Measurements from ENCODE around the gene EFNB3.

The EFNB3 gene

DNA sequence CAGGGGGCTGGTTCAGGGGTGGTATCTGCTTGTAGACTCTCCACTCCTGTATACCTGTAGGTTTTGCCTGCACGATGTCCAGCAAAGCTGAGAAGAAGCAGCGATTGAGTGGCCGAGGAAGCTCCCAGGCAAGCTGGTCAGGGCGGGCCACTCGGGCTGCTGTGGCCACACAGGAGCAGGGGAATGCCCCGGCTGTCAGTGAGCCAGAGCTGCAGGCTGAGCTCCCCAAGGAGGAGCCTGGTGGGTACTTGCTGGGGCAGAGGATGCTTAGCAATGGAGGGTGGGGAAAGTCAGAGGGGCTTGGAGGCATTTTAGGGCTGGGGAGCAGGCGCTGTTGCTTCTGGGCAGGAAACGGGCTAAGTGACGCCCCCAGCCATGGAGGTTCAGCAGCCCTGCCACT, 14.7 kb downstream of the EFNB3 start:
- DNase-seq, result no peak

DNA sequence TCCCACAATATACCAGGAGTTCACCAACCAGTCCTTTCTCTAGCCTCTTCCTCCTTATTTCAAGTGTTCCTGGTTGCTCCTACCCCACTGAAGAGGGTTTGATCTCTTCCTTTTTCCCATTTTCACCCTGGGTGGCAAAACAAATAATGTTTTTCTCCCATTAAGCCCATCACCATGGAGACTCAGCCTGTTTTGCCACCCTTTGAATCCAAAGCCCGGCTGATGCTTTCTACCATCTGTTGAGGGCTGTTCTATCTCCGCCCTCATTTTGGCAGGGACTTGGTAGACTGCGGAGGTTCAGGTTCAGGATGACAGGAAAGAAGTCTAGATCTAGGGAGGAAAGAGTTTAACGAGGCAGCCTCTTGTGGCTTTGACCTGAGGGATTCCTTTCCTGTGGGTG, 15.1 kb downstream of the EFNB3 start:
- no peak for DNase-seq

DNA sequence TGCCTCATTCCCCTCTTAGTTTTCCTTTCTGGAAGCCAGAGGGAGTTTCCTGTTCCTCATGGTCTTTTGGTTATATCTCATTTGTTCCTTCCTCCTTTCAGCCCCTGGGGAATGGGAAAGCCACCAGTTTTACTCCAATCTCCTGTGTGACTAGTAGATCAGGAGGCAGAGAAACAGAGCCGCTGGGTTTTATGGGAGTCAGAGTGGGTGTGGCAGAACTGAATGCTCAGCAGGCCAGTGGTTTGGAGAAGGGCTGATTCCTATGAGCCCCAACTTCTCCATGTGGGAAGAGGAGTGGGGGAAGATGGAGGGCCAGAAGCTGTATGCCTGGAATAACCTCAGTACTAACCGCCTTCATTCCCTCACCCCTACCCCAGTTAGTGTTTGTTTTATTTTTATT, 16.6 kb downstream of the EFNB3 start:
- peak in 1 of 2 experiments; percentile 1 for DNase-seq

DNA sequence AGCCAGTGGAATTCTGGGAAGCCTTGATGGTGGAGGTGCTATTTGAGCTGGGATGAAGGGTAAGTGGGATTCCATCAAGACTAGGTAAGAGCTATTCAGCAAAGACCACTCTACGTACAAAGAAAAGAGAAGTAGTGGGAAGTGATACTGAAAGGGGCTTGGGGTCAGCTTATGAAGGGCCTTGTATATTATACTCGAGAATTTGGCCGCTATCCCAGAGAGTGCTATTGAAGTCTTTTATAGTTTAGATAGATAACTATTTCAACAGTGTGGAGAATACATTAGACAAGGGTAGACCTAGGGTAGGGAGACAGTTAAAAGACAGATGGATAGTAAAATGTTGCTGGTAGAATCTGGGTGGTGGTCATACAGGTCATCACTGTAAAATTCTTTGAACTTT, 22.9 kb downstream of the EFNB3 start:
- DNase-seq, result no peak

DNA sequence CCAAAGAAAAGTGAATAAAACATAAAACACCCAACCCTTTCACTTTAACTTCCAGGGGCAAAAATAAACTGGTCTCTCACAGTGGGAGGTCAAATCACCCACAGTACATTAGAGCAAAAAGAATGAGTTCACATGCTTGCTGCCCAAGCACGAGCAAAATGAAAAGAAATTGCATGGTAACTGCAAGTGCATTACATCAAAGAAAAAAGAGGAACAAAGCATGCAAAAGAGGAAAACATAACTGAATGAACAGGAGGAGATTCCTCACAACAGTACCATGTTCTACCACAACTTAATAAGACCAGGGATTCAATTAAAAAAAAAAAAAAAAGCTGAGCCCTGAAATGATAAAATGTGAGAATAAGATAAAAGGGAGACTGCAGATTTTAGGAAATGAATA, 24.8 kb downstream of the EFNB3 start:
- no peak for DNase-seq

DNA sequence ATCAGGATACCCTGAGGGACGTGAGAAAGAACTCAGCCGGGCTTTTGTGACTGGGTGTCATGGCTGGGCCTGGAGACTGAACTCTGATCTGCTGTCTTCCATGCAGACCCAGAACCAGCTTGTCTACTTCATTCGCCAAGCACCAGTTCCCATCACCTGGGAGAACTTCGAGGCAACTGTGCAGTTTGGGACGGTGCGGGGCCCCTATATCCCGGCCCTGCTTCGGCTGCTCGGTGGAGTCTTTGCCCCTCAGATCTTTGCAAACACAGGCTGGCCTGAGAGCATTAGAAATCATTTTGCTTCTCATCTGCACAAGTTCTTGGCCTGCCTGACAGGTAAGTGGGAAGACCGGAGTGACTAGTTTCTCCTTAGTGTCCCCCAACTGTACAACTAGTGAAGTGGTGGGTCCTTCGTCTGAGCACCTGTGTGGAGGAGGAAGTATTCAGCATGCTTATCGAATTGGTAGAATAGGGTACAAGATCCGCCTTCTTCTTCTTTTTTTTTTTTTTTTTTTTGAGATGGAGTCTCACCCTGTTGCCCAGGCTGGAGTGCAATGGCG, 28.1 kb downstream of the EFNB3 start:
- DNase-seq, result no peak

DNA sequence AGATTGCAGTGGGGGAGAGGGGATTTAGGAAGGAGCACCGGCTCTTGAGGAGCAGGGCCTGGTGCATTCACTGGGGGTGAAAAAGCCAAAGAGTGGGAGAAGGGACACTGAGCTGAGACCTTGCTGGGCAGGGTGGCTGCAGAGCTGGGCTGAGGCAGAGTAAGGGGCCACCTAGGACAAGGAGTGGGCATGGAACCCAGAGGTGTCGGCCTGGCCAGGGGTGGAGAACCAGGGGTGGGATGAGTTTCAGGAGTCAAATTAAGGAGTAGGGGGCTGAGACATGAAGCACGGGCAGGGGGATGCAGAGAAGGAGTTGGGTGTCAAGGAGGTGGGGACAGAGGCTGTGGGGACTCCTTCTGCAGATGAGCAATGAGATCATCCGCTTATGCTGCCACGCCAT, 32.6 kb downstream of the EFNB3 start:
- DNase-seq, result no peak

DNA sequence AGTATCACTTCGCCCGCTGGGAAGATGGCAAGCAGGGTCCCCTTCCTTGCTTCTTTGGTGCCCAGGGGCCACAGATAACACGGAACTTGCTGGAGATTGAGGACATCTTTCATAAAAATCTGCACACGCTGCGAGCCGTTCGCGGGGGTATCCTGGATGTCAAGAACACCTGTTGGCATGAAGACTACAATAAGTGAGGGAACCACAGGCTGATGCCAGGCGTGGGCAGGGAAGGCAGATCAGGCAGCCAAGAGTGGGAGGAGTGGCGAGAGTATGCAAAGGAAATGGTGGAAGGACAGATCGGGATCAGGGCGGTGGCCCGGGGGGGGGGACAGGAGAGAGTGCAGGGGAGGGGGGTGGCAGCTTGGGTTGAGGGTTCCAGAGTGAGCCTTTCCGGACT, 34.7 kb downstream of the EFNB3 start:
- no peak for DNase-seq

DNA sequence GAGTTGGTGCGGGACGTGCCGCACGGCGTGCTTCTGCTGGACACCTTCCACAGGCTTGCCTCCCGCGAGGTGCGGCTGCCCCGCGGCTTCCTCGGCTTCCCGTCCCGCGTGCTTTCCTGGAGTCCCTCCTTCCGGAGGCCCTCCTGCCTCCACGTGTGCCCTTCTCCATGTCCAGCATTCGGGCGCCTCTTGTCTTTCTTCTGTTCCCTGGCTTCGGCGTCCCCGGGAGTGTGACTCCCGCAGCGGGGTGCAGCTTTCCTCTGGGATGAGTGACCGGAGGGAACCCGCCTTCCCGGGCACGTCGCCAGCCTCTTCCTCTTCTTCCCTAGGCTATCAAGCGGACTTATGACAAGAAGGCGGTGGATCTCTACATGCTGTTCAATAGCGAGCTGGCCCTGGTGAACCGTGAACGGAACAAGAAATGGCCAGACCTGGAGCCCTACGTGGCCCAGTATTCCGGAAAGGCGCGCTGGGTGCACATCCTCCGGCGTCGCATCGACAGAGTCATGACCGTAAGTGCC, 35.5 kb downstream of the EFNB3 start:
- peak in 1 of 2 experiments; percentile 26 for DNase-seq

DNA sequence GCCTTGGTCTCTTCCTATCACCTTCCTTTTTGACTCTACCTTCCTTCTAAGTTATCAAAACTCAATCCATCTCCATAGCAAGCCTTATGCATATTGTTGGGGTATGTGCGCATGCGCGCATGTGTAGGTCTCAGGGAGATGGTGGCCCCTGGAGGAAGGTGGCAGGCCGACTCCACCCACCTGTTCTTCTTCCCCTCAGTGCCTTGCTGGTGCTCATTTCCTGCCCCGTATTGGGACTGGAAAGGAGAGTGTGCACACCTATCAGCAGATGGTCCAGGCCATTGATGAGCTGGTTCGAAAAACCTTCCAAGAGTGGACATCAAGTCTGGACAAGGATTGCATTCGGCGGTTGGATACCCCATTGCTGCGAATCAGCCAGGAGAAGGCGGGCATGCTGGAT, 37.7 kb downstream of the EFNB3 start:
- DNase-seq, result no peak

DNA sequence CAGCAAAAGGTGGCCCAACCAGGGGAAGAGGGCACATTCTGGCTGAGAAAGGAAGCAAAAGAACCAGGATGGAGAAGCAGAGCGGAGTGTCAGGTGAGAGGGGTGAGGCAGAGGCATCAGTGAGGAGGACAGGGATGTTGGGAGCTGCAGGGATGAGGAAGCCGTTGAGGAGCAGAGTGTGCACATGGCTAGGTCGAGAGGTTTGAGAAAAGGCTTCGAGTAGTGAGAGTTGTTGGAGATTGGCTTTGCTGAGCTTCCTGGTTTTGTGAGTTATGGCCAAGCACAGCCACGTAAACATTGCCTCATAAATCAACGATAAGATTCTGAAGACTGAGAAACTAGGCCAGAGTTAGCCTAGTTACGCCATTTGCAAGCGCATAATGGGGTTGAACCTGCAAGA, 39.4 kb downstream of the EFNB3 start:
- DNase-seq, result no peak

DNA sequence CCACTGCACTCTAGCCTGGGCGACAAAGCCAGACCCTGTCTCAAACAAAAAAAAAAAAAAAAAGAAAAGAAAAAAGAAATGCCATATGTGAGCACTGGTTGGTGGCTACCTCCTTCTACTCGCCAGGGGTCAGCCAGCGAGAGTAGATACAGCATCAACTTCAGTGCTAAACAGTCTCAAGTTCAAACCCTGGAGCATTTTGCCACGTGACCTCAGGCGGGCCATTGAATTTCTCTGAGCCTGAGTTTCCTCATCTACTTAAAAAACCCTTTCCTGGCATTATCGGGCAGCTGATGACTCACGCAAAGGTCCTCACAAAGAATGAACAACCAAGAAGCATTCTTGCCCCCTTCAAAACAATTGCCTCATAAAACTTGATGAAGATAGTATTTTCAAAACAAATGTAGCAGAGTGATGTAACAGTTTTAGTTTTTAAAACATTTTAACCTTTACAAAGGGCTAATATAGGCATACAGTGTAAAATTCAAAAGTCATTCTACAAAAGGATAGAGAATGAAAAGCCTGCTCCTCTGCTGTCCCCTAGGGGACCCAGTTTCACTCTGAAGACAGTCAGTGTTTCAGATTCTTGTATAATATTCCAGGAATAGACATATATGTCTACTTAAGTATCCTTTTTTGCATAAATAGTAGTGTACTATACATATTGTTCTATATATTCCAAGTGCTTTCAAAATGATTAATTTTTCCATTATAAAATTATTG, 40.9 kb downstream of the EFNB3 start:
- no peak for DNase-seq

DNA sequence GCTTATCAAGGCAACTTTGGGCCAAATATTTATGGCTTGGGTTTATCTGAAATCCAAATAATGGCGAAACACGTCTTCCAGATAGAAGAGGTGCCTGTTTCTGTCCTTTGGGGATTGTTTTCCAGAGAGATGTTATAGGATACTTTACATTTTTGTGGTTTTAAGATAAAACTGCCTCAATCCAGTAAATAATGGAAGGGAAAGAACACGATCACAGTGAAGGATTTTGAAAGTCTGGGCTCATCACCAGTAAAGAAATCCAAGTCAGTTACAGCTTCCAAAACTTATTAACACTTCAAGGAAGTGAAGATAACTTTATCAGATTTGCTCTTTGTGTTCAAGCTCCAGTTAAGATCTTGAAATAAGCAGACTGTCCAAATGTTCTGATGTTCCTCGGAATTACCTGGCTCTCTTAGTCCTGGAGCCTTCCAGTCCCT, 42.7 kb downstream of the EFNB3 start:
- DNase-seq, result no peak

DNA sequence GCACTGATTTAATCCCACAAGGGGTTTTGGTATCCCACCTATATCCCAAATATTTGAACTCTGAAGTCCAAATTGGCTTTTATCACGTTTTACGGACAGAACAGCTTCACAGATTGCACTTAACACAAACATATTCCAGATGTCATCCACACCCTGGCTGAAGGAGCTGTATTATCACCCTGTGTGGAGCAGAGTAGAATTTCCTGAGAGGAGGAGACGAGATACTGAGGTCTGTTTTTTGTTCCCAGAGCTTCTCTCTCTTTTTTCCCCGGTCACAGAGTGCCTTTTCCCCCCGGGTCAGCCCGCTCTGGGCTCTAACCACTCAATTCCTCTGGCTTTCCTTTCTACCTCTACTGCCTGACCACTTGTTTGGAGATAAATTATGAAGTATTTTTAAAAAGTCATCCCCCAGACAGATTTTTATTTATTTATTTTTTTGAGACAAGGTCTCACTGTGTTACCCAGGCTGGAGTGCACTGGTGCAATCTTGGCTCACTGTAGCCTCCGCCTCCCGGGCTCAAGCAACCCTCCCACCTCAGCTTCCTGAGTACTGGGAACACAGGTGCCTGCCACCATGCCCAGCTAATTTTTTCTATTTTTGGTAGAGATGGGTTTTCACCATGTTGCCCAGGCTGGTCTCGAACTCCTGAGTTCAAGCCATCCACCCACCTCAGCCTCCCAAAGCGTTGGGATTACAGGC, 43.2 kb downstream of the EFNB3 start:
- no peak for DNase-seq

DNA sequence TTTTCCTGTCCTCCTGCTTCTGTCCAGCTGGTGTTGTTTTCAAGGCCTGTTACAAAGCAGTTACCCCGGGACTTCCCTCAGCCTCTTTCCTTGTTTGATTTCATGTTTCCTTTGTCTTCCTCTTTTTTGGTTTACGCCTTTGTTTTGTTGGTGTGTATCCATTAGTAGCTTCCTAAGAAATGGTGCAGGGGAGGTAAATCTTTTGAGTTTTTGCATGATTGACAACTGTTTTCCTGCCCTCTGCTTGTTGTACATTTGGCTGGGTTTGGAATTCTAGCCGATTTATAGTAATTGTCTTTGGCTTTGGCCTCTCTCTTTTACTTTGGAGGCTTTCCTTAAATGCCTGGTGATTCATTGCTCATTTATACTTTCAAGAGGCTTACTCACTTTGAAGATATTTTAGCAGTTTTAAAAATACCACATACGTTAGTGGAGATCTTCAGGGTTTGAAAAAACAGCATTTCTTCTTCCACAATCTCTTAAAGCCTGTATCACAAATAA, 45.4 kb downstream of the EFNB3 start:
- no peak for DNase-seq

DNA sequence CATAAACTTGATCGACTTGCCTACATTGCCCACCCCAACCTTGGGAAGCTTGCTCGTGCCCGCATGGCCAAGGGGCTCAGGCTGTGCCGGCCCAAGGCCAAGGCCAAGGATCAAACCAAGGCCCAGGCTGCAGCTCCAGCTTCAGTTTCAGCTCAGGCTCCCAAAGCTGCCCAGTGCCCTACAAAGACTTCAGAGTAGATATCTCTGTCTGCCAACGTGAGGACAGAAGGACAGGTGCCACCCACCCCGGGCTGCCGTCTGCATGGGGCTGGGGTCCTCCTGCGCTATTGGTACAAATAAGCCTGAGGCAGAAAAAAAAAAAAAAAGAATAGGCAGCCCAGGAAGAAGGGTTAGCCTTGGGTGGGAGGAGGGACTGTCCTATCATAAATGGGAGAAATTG, 49.7 kb downstream of the EFNB3 start:
- no peak for DNase-seq

DNA sequence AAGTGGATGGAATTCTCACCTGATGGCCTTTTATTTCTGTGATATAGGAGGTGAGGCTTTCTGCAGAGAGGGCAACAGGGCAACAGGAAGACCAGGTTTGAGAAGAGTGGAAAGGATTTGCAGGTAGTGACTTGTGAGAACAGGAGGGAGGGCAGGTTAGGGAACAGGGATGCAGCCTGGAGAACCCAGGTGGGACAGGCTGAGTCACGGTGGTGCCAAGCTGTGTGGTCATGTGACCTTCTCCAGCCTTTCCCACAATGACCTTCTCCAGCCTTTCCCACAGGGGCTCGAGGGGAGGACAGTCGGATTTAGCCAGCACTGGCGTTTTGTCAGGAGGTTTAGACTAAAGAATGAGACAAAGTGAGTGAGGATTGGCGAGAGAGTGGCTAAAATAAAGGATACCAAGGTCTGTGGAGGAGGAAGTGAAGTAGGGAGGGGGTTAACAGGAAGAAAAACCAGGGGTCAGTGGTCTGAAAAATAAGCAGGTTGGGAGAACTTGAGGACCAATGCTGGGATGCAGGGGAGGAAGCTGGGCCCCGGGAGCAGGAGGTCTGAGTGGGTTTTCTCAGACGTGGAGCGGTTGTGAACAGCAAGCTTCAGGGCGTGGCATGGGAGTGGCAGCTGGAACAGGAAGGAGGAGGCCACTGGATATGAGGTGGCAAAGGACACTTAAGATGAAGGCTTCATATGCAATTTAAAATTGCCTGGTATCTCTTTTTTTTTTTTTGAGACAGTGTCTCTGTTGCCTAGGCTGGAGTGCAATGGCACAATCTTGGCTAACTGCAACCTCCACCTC, 50.3 kb downstream of the EFNB3 start:
- no peak for DNase-seq

DNA sequence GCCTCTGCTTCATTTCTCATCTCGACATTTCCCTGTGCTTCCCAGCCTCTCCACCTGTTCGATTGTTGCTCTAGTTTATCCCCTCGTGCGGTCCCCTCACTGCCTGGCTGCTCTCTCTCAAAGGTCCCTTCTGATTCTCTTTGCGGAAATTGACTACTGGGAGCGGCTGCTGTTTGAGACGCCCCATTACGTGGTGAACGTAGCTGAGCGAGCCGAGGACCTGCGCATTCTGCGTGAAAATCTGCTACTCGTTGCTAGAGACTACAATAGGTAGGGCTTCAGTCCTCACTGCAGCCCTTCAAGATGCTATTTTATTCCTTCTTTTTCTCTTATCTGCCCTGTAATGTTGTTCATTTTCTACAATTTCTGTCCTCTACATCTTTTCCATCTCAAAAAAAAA, 52.0 kb downstream of the EFNB3 start:
- DNase-seq, result no peak

All from NCI-H526 (cell line).